GM18867 (cell line): ENCODE results near the gene OVCA2.
"Not testable (repeated sequence)": the region's sequence is repeated elsewhere in the genome, so short reads cannot be mapped to it uniquely, and the experiment has no call there.

Experiments
- ATAC-seq: cut with Tn5 transposase; IDR thresholded peaks from one replicate; pipeline ENCODE4 v1.9.1; 2021; ENCODE audit warnings: mild to moderate bottlenecking, moderate library complexity; ENCODE audit not compliant: unreplicated experiment

OVCA2 gene

GRCh38 chr17:2013220-2013993 lies 28.4 kb upstream of the OVCA2 start:
- ATAC-seq, result not testable (repeated sequence)

DNA sequence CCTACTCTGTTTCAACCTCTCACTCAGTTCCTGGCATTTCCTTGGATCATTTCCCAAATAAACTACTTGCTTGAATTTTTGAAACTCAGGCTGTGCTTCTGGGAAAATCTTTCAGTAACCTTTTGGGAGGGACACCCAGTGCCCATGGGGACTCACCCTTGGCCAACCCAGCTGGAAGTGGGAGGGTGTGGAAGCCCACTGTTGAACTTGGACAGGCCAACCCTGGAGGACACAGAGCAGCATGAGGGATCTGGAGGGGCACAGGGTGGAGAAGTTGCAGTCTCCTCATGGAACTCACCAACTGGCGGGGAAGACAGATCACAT lies 27.9 kb upstream of the OVCA2 start:
- no peak for ATAC-seq

DNA sequence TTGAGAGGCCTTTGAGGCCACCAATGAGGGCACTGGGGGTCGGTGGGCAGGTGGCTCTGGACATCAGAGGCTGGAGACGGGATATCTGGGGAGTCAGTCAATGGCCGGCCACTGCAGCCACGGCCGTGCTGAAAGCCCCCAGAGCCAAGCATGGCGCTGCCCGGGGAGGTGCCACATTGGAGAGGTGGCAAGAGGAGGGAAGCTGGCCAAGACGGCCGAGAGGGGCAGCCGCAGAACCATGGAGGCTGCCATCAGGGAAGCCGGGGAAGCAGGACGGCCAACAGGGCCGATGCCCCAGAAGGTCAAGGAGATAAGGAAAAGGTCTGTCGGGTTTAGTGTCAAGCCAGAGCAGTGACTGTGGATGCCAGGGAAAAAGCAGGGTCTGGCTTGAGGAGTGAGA lies 26.5 kb upstream of the OVCA2 start:
- no peak for ATAC-seq

DNA sequence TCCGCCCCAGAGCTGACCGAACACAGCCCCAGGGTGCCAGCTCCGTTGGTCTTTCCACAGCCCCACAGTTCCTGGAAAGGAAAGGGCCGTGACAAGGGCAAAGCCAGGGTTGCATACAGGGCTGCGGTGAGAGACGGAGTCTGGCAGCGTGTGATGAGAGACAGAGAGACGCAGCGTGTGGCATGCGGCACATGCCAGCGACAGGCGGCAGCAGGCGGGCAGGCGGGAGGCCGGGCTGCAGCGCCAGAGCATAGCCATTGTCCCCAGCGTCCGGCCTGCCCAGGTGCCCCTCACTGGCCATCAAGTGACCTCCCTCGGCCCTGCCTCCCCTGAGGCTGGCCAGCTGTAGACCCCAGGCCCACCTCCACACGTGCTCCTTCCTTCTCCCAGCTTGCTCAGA lies 25.3 kb upstream of the OVCA2 start:
- ATAC-seq, result no peak

- ATAC-seq, result no peak
Observed at GRCh38 chr17:2017274-2017941, 24.4 kb upstream of the OVCA2 start.

DNA sequence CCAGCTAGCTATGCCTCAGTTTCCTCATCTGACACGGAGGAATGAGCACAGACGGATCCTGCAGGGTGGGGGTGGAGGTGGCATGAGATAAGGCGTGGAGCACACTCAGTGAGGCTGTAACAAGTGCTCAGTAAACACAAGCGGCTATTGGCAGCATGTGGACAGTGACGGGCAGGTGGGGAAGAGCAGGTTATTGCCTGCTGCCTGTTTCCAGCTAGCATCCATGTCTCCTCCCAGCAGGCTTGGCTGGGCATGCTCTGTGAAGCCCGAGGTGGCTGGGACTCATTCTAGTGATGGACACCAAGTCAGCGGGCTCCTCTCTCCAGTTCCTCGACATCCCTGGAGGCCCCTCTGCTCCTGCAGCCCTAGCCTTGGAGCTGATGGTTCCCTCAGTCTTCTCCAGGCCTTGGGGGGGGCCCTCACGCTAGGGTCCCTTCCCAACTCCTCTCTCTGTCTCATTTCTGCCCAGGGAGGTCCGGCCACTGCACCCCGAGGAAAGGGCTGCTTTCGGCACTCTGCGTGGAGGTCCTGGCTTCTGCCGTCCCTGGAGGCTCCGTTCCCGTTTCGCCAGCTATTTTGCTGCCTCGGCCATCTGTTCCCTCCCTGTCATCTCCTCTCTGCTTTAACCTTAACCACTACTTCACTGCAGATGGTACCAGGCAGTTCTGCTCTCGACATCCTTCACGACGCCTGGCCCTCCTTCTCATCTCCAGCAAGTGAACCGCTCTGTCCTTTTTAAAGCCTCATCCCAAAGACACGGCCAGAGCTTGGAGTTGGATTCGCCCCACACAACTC lies 22.9 kb upstream of the OVCA2 start:
- ATAC-seq, result no peak

GRCh38 chr17:2019723-2020122 lies 22.1 kb upstream of the OVCA2 start:
- ATAC-seq, result no peak

DNA sequence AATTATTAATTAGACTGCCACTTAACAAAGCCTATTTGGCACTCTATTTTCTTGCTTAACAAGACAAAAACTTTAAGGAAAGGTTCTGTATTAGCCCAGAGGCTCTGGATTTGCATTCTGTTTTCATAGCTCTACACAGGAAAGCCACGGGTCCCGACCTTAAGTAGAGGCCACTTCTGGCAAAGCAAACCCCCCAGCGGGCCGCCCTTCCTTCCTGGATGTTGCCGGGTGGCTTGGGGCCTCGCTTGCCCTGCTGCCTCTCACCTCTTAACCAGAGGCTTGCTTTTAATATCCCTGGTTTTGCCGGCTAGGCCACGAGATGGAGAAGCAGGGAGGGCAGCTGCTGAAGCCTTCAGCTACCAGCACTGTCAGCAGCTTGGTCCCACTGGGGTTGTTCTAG lies 21.1 kb upstream of the OVCA2 start:
- ATAC-seq, result no peak

GRCh38 chr17:2022647-2023240 lies 19.1 kb upstream of the OVCA2 start:
- no peak for ATAC-seq

DNA sequence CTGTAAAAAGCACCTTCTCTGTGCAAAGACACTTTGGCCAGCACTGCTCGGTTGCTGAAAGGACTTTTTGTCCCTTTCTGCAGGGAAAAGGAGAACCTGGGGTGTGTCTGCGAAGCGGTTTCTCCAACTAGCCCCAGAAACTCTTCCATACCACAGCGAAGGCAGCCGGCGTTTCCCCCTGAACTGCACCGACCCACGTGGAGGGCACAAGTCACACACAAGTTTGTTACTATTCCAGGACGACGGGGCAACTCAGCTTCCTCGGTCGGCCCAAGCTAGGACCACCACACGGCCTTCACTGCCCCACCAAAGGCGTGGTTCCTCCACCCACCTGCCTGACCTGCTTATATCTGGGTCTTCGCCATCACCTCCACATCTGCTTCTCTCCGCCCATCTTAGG lies 18.6 kb upstream of the OVCA2 start:
- ATAC-seq, result no peak

GRCh38 chr17:2023692-2024571 lies 17.9 kb upstream of the OVCA2 start:
- ATAC-seq, result no peak

DNA sequence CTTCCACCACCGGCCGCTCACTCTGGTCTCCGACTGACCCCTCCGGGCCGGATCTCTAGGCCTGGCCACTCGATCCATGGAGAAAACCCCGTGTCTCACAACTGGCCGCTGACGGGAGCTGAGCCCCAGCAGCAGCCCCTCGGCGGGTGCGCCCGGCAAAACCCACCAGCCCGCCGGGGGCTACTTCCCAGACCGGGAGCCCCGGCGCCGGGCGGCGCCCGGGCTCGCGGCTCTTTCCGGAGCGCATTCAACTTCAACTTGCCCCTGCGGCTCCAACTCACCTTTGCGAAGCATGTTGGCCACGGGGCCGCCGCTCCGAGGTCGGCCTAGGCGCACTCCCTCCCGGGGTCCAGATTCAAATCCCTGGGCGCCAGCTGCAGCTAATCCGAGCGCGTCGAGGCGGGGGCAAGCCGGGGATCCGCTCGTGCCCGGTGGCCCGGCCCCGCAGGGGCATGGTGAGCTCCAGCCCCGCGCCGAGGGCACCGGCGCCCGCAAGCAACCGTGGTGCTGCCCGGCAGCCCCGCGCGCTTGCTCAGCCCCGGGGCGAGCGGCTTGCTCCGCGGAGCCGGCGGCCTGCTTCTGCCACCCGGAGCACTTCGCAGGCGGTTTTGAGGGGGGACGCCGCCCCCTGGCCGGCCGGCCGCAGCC lies 17.1 kb upstream of the OVCA2 start:
- ATAC-seq, result no peak

- no peak for ATAC-seq
Observed at GRCh38 chr17:2025220-2025621, 16.6 kb upstream of the OVCA2 start, which contains the start of gene RTN4RL1. RTN4RL1 (minus strand) TSS chr17:2025334; CDS start chr17:2024865, 469 bp downstream.

- ATAC-seq, result no peak
Observed at GRCh38 chr17:2025622-2026309, 16.1 kb upstream of the OVCA2 start.

- no peak for ATAC-seq
Observed at GRCh38 chr17:2027528-2028233, 14.1 kb upstream of the OVCA2 start.

DNA sequence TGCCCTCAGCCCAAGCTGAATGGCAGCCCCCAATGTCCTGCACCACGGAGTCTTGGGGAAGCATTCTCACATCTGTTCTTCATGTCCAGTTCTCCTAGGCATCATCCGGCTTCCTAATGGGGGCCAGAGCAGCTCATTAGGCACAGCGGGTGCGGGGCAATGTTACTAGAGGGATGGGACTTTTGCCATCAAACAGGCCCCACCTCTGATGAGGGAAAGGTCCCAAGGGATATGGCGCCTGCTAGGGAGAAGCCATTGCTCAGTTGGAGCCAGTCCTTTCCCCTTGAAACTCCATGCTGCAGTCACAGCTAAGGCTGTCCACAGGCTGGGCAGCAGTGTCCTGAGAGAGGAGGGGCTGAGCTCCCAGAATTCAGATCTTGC lies 13.6 kb upstream of the OVCA2 start:
- ATAC-seq, result no peak

- no peak for ATAC-seq
Observed at GRCh38 chr17:2028737-2029136, 13.1 kb upstream of the OVCA2 start.

GRCh38 chr17:2029911-2030778 lies 11.7 kb upstream of the OVCA2 start, which contains the start of gene DPH1:
DPH1 (plus strand) TSS chr17:2030153; CDS start chr17:2030170, 17 bp downstream.
- peak; percentile 79 for ATAC-seq
